ENCODE results near the gene SAMD14. TPM values are rescaled to one million over a fixed set of nuclear protein-coding genes. Genes with fewer than 3 reads are reported as not detected.

The SAMD14 gene
- total and polyA plus RNA-seq, 2 of the 4 experiments (the other 2 are of a cell fraction): 1.4 to 6.2 TPM

GRCh38 chr17:50064253-50065001, 65.5 kb downstream of the SAMD14 start (continued):
- TF ChIP-seq POLR2A (IDR thresholded peaks at IDR 0.05; ENCODE audit: low read depth, low read length) (0 out of 2 replicates have a peak, but pooled peaks have one; percentile 42), BHLHE40 (IDR thresholded peaks at IDR 0.05; ENCODE audit: low read depth, low read length) (peak; percentile 37; the same call in 1 of the 2 replicates), RAD21 (IDR thresholded peaks at IDR 0.05; ENCODE audit: low read length) (peak; percentile 43)

- Histone ChIP-seq H3K9me1 (ENCODE audit: insufficient read depth, low read length) (peaks cover 60% of the 10 kb centered on the region), H3K14ac (replicated peaks; ENCODE audit: low read depth, low read length) (peak overlapping the region; percentile 84), H3K27me3 (ENCODE audit: control insufficient read depth, insufficient read depth, low read length) (no peaks in the 10 kb centered on the region), H2BK5ac (ENCODE audit: low read depth, low read length, poor library complexity, severe bottlenecking) (peak overlapping the region; percentile 93), H4K91ac (ENCODE audit: insufficient read depth, low read depth, low read length) (peak overlapping the region; percentile 99), H2AK9ac (replicated peaks; ENCODE audit: low read depth, low read length, poor library complexity) (peak overlapping the region; percentile 98), H3K4me1 (ENCODE audit: control insufficient read depth, insufficient read depth, low read length) (peaks cover 62% of the 10 kb centered on the region), H4K20me1 (ENCODE audit: insufficient read depth, low read length) (no peaks in the 10 kb centered on the region), H2BK20ac (ENCODE audit: low read depth, low read length) (peak overlapping the region; percentile 97), H3K36me3 (ENCODE audit: control insufficient read depth, insufficient read depth, low read length) (peaks cover 6% of the 10 kb centered on the region), H3K18ac (ENCODE audit: low read depth, low read length) (peak overlapping the region; percentile 76), H2AFZ (replicated peaks; ENCODE audit: low read length, poor library complexity) (peak overlapping the region; percentile 79), H3K4me3 (ENCODE audit: insufficient read depth, low read depth, low read length) (no peak overlapping the region), H2AK5ac (ENCODE audit: low read depth, low read length) (peak overlapping the region; percentile 100), H3K27ac (ENCODE audit: insufficient read depth, low read length) (peak overlapping the region; percentile 94), H4K8ac (ENCODE audit: low read depth in 2 of 2, low read length in 2 of 2) (peak overlapping the region; percentile 86 to 99), H3K56ac (ENCODE audit: extremely low read depth, insufficient read depth, low read length) (peak overlapping the region; percentile 66), H3K4me2 (ENCODE audit: low read depth, low read length) (no peak overlapping the region), H3K4ac (ENCODE audit: low read depth, low read length) (peak overlapping the region; percentile 99), H2BK120ac (ENCODE audit: low read depth, low read length) (peak overlapping the region; percentile 99), H3K9ac (ENCODE audit: low read depth, low read length) (no peak overlapping the region; the same call in 1 of the 2 replicates), H2BK15ac (ENCODE audit: low read depth, low read length) (peak overlapping the region; percentile 96; the same call in 2 of the 3 replicates), H3K23ac (ENCODE audit: low read depth, low read length) (peak overlapping the region; percentile 39; the same call in 1 of the 2 replicates), H4K5ac (ENCODE audit: low read depth, low read length) (peak overlapping the region; percentile 88), H3K79me1 (ENCODE audit: low read depth in 1 of 2, low read length in 2 of 2) (peaks cover 40 to 93% of the 10 kb centered on the region in 2 experiments; a peak in 3 of 4 replicates), H3K9me3 (ENCODE audit: control insufficient read depth, insufficient read depth, low read length) (no peaks in the 10 kb centered on the region)
- DNase-seq: peak; percentile 52
- ChIA-PET CTCF (interaction anchor here (1.1 to 1.2 kb wide), 2 partner anchors 10 to 30 kb away, joined by 4 read pairs; no protein-coding TSS in a partner anchor), POLR2A (ENCODE audit: unreplicated experiment) (no interaction called here)
- ATAC-seq (ENCODE audit: low read depth): no peak
- 83% methylated on average over 1 of the region's 8 CpGs; no CpG with 5 or more reads in 1 of the 2 experiments for WGBS, 2 experiments (ENCODE audit: extremely low coverage in 2 of 2, insufficient read length in 1 of 2)
- in situ Hi-C loops (cut with MboI; ENCODE audit: low sequenced_read_pairs) (no loop called here), intact Hi-C loops (cut with micrococcal nuclease) (loop anchor here (10.0 kb wide), 1 partner anchor 869 kb away; no protein-coding TSS in a partner anchor), dilution Hi-C loops (cut with HindIII; ENCODE audit: low sequenced_read_pairs, unreplicated experiment) (no loop called here)
- TF ChIP-seq RCOR1 (IDR thresholded peaks at IDR 0.05; ENCODE audit: insufficient replicate concordance, low read length) (no peak), SMC3 (IDR thresholded peaks at IDR 0.05; ENCODE audit: low read depth, low read length) (no peak), NFE2L2 (IDR thresholded peaks at IDR 0.05; ENCODE audit: low read depth, low read length) (no peak), MXI1 (IDR thresholded peaks at IDR 0.05; ENCODE audit: borderline replicate concordance, low read depth, low read length) (no peak), CTCF (conservative IDR thresholded peaks at IDR 0.05; ENCODE audit: low read depth, low read length) (no peak)
- no TSS peak for BruUV-seq (replicated peaks)
These were observed 66.3 kb downstream of the SAMD14 start for GRCh38 chr17:50063561-50064252.
